GM20000 (cell line): Measurements from ENCODE around the gene IL1A.

Source experiments
- DNase-seq: peaks from one replicate; pipeline ENCODE4 v3.0.0; 2012; ENCODE audit warnings: low spot score
- TF ChIP-seq, protein P1 (sequence below): IDR thresholded peaks from 2 replicates; pipeline ENCODE4 v1.5.1; 2012; ENCODE audit warnings: mild to moderate bottlenecking, control low read depth; ENCODE audit errors: extremely low read depth, missing control alignments

The IL1A gene

DNA sequence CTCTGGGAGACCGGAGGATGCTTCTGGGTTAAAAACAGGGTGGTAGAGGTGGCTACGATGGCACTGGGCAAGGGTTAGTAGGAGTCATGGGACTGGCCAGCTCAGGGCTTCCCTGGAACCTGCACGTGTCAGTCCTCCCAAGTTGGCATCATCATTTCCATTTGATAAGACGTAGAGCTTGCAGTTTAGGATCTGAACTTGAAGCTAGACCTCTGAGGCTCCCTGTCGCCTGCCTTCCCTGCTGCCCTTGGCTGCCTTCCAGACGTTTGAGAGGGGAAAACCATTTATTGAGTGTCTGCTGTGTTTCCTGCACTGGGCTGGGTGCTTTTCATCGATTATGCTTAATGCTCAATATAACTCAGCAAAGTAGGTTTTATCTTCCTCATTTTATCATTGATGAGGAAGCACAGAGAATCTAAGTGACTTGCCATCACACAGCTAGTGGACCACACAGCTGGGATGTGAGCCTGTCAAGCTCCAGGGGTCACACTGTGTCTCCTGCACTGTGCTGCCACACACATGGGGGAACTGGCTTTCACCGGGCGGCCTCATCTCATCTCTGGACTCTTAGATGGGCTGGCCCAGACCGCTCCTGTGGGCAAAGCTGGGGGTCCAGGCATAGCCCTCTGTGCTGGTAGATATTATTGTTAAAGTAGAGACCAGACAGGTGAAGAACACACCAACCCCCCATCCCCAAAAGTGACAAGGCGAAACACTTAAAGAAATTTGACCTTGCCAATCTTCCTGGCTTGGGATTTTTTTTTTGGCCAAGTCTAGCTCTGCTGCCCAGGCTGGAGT lies 55.7 kb downstream of the IL1A start:
- DNase-seq, result no peak
- TF ChIP-seq, protein P1, sequence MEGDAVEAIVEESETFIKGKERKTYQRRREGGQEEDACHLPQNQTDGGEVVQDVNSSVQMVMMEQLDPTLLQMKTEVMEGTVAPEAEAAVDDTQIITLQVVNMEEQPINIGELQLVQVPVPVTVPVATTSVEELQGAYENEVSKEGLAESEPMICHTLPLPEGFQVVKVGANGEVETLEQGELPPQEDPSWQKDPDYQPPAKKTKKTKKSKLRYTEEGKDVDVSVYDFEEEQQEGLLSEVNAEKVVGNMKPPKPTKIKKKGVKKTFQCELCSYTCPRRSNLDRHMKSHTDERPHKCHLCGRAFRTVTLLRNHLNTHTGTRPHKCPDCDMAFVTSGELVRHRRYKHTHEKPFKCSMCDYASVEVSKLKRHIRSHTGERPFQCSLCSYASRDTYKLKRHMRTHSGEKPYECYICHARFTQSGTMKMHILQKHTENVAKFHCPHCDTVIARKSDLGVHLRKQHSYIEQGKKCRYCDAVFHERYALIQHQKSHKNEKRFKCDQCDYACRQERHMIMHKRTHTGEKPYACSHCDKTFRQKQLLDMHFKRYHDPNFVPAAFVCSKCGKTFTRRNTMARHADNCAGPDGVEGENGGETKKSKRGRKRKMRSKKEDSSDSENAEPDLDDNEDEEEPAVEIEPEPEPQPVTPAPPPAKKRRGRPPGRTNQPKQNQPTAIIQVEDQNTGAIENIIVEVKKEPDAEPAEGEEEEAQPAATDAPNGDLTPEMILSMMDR, result no peak

DNA sequence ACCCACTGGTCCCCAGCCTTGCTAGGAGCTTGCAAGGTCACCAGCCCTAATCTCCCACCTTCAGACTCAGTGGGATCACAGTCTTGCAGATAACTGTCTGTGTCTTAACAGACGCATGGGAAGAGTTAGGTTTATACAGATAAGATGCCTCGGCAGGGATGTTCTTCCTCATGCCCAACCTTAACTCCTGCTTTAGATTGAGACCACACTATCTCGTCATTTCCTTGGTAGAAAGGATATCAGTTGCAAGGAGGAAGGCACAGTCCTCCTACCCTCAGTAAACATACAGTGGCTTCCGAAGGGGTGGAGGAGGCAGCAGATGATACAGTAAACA lies 56.3 kb downstream of the IL1A start:
- TF ChIP-seq, protein P1, result no peak
- DNase-seq, result no peak

DNA sequence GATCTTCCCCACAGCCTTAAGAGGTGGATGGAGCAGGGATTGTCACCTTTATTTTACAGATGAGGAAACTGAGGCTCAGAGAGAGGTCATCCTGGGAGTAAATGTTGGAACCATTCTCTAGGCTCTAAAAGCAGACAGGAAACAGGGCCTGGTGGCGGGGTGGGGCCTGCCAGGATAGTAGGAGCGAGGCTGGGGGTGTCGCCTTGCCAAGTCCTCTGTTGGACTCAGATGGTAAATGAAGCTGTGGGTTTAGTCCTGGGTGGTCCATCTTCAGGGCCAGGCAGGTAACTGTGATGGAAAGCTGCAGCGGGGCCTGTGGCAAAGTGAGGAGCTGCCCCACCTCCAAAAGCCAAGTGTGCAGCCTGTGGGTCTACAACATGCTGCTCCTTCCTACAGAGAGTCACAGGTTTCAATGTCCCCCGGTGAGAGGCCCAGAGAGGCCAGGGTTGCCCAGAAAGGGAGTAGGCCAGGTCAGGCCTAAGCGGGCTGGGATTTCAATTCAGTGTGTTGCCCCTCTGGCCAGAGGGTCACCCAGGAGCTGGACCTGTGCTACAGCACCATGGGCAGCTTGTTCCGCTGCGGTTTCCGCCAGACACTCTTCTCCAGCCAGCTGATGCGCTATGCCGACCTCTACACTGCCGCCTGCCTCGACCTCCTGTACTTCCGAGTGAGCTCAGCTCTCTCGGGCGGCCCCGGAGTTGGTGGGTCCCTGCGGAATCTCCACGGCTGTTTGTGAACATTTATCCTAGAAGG lies 56.8 kb downstream of the IL1A start:
- DNase-seq, result no peak
- TF ChIP-seq, protein P1, result no peak

DNA sequence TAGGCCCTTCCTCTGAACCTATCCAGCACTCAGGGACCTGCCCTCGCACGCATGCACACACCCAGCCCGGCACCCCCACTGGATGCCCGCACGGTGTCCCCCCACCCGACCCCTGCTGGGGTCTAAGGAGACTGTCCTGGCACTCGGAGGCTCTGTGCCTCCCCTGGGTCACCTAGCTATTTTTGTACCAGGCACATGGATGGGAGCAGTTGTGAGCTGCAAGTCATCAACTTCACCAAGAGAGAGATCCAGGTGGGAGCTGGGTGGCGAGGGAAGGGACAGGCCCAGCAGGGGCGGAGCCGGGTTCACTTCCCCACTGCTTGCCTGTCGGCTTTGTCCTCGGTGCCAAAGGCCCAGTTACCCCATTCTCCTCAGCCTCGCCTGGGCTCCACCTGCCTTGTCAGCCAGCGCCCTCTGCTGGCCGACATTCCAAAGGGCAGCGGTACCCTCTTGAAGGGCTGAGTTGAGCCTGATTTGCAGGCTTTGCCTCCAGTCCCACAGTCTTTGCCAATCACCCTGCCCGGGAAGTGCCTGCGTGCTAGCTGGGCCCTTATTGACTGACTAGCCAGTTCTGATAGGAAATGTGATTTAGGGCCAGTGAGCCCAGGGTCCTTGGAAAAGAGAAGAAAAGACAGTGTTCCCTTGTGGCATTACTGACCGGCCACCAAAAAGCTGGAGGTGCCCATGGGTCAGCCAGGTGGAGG lies 57.7 kb downstream of the IL1A start:
- TF ChIP-seq, protein P1, result peak; percentile 98

DNA sequence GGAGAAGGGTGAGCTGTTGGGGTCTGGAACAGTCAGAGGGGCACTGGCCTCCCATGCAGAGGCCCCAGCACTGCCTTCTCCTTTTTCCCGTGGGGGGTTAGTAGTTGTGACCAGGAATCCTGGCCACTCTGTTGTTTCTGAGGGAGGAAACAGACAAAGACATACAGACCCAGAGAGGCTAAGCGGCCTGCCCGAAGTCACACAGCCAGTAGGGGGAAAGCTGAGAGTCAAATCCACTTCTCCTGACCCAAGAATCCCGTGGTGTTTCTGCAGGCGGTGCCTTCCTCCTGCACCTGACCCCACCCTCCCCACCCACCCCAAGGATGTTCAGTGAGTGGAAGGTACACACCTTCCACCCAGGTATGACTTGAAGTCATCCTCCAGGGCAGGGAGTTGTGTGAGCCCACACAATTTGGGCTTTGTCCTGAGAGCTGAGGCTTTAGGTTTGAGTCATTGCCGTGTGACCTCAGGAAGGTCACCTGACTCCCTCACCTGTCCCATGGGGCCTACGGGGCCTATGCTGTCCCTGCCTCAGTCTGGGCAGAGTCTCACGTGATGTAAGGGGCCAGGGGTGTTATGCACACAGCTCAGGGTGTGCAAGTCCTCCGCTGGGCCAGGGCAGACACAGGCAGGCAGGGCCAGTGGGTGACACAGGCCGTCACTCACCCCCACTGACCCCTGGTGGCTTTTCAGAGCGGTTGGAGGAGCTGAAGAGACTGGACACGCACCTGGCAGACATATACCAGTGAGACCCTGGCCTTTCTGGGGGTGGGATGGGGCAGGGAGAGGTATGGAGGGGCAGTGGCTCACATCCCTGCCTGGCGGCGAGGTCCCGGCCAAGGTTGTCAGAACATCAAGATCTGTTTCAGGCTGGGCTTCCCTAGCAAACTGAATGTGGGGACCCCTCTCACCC lies 58.5 kb downstream of the IL1A start:
- peak; percentile 63 for DNase-seq
- TF ChIP-seq, protein P1, result no peak

More for the DNA sequence above, 57.7 kb downstream of the IL1A start:
- DNase-seq, result peak; percentile 87

DNA sequence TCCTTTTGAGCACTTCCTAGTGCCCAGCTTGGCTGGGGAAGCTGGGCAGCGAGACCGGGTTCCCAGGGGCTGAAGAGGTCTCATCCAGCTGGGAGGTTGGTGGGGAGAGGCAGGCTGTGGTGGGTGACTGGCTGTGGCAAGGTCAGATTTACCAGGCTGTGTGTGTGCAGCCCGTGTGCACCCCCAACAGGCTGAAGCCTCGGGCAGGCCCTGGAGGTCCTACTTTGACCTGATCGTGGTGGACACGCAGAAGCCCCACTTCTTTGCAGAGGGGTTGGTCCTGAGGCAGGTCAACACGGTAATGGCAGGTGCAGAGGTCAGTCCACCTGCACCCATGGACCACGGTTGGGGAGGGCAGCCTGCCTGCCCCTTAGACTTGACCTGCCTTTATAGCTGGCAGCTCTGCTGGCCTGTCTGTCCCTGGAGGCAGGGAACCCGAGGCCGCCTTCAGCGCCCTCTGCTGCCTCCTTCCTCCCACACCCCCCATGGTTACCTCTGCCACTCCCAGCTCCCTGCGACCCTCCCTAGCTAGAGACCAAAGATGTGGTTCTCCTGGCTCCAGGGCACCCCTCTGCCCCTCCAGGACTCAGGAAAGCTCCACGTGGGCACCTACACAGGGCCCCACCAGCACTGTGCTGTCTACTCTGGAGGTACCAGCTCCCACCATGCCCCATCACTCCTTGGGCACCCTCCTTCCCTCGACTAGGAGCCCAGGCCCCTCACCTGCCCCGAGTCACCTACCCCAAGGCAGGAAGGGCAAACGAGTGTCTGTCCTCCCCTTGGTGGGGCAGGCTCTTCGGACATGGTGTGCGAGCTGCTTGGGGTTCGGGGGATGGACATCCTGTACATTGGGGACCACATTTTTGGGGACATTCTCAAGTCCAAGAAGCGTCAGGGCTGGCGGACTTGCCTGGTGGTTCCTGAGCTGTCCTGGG lies 59.4 kb downstream of the IL1A start:
- DNase-seq, result peak; percentile 65
- TF ChIP-seq, protein P1, result peak; percentile 29
